ENCODE measurements around the gene HMX1.

- TF ChIP-seq CTCF (IDR thresholded peaks at IDR 0.05): no peak
- no peak for TF ChIP-seq POLR2A (IDR thresholded peaks at IDR 0.05)
Measured at GRCh38 chr4:8910822-8911315, 39.2 kb upstream of the HMX1 start.
